Activated T-helper 9 cell treated with anti-CD3 and anti-CD28 coated beads, Interleukin-2, amount 50 U/mL, for 16 hours (primary cell): ENCODE data around the gene VDAC2.
A peak's percentile ranks its signal among the peaks of the same experiment; 100 is the strongest.

Source experiments
- DNase-seq: peaks from one replicate; pipeline ENCODE4 v3.0.0-alpha.2; 2020; ENCODE audit warnings: low read depth

Gene VDAC2

DNA sequence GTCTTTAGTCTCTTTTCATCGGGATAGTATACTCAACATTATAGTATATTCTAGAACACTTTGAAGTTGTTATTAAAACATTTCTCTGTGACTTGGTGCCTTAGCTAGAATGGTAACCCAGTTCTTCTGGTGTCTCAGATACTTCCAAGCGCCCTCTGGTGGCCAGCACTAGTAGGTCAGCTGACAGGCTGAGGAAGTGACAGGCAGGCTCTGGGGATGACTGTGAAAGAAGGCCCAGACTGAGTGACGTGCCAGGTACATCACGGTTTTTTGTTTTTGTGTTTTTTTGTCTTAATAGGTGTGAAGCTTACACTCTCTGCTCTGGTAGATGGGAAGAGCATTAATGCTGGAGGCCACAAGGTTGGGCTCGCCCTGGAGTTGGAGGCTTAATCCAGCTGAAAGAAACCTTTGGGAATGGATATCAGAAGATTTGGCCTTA is 20.0 kb downstream of the VDAC2 start:
- DNase-seq: peak; percentile 88

DNA sequence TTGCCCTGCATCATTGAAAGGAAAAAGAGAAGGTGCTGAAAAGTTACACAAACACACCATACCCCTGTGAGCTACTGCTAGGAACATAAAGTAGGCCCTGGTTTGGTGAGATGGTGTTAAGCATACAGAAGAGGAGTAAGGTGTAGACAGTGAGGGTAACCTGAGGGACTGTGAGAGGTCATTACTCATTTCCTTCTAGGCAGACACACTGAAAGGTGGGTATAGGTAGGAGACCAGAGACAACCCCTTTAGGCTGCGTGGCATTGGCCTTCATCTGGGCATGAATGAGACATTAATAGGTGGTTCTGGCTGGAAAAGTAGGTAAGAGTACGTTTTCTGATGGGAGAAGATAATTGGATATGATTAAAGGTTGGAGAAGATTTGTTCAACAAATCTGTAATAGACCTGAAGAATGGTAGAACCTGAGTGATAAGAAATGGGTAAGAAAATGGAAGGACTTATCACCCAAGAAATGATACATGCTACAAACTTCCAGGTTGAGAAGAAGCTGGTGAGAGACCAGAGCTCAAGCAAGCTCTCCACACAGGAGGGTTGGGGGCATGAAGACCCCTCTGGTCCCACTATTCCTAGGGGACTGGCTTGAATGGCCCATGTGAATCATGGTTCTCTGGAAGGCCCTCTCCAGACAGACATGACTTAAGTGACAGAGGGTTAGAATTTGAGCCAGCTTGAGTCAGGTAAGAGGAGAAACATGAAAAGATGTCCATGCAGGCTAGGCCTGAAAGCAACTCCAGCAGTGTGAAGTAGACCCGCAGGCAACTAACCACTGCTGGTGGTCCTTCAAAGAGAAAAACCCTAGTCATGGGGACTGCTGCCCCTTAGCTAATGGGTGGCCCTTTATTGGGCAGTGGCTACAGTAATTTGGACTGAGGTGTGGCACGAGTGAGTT is 21.3 kb downstream of the VDAC2 start:
- DNase-seq: no peak

DNA sequence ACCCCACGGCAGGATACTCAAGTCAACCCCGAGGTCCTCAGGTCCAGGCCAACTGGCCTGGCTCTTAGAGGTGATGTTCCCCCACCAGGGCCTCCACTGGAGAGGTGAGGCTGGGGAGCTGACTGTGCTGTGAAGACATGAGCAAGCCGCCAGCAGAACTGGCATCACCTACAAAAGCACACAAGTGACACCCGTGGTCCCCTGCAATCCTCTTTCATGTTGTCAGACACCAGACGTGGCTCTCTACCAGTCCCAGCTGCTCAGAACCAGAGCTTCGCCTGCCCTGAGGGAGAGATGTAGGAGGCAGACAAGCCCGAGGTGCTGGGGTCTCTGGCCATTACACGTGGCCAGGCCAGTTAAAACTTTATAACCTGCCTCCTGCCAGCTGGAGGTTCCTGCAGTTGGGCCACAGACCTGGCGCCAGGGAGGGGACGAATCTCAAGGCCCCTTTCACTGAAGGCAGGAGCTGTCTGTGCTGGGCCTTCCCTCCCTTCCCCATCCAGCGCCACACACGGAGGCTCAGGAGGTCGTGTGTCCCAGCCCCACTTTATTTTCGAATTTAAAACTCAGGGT is 22.9 kb downstream of the VDAC2 start:
- DNase-seq: no peak

DNA sequence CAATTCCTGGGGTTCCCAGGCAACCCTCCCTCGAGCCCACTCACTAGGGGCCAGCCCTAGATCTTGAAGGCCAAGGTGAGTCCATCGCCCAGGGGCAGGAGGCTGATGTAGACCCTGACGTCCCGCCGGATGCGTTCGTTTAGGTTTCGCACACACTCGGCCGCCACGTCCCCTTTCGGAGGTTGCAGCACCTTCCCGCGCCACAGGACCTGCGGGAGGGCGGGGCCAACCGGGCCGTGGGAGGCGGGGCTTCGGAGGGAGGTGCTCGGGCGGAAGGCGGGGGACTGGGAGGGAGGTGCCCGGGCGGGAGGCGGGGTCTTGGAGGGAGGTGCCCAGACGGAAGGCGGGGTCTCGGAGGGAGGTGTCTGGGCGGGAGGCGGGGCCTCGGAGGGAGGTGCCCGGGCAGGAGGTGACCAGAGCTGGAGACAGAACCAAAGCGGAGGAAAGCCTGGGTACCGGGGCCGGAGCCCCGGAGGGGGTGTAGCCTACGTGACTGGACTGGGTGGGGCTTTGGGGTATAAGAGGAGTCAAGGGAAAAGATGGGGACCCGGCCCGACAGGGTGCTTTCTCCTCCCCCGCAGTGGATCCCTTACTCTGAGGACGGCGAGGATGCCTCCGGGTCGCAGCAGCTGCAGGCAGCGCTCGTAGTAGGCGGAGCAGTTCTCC is 23.6 kb downstream of the VDAC2 start:
- peak; percentile 97 for DNase-seq

DNA sequence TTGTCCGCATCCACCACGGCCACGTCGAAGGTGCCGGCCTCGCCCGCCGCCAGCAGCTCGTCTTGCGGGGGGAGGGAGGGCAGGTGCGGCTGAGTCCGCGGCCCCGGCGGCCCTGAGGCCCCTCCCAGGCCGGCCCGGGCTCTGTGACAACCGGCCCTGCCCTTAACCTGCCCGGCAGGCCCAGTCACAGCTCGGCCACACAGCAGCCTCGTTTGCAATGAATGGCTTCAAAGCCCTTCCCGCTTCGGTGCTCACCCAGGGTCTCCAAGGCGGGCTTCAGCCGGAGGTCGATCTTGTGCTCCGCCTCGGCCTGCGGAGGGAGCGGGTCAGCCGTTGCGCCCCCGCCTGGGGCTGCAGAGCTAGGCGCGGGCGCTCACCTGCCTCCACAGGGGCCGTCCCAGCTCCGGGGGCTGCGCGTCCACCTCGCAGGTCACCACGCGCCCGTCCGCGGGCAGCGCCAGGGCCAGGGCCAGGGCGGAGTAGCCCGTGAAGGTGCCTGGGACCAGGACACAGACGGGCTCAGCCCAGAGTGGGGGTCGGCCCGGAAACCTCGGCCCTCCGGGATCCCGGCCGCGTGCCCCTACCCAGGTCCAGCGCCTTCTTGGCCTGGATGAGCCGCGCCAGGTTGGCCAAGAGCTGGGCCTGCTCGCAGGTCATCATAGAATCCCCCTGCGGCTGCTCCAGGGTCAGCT is 24.2 kb downstream of the VDAC2 start:
- no peak for DNase-seq

DNA sequence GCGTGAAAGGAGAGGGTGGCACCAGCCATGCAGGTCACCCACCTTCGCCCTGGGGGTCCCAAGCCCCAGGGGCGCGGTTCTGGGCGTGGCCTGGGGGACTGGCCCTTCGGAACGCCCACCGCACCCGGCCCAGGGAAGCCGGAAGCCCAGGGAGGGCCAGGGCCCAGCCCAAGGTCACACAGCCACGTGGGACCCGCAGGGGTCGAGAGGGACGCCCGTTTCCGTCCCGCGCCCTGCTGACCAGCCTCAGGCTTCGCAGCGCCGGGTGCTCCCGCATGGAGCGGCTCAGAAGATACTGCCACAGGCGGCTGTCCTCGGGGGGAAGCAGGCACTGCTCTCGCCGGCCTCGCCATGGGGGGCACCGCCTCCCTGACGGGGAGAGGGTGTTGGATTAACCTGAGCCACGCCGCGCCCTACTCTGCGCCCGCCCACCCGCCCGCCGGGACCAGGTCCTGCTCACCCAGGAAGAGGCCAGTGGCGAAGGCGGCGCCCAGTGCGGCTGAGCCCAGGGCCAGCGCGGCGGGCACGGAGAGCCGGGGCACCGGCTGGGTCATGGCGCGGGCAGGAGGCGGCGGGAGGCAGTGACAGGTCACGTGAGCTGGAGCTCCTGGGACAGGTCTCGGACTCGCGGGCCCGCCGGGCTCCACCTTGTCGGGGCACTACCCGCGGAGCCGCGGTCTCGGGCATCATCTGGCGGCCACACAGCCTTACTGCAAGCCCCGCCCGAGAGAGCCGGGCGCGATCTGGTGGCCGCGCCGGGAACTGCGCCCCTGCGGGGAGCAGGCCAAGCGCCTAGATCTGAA is 25.0 kb downstream of the VDAC2 start, which contains the start of gene COMTD1:
TSS of gene COMTD1 (minus strand) at position 583 of the 803 bp plus-strand sequence. CDS start at position 554, 29 bp downstream.
- DNase-seq: peak; percentile 93

DNA sequence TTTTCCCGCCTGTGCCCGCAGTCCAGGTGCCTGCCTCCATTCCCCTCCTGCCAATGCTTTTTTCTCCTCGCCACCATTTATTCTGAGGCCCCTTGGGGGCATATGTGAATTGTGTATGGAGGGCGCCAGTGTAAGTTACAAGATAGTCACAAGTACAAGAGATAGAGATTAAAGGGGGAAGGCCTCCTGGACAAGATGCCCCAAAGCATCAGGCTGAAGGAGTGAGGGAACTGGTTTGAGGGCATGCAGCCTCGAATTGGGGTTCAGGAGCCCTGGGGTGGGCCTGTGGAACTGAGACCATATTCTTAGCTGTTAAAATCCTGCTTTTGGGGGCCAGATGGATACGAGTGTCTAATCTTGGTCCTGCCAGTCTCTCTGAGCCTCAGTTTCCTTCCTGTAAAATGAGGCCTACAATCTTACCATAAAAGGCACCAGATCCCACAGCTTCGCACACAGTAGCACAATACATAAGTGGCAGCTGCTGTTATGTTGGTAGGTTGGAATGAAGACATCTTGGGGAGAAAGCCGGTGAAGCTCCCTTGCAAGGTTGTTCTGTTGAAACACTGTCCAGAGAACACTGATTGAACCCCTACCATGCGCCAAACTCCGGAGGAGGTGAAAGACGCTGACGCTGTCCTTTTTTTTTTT is 25.7 kb downstream of the VDAC2 start:
- no peak for DNase-seq

DNA sequence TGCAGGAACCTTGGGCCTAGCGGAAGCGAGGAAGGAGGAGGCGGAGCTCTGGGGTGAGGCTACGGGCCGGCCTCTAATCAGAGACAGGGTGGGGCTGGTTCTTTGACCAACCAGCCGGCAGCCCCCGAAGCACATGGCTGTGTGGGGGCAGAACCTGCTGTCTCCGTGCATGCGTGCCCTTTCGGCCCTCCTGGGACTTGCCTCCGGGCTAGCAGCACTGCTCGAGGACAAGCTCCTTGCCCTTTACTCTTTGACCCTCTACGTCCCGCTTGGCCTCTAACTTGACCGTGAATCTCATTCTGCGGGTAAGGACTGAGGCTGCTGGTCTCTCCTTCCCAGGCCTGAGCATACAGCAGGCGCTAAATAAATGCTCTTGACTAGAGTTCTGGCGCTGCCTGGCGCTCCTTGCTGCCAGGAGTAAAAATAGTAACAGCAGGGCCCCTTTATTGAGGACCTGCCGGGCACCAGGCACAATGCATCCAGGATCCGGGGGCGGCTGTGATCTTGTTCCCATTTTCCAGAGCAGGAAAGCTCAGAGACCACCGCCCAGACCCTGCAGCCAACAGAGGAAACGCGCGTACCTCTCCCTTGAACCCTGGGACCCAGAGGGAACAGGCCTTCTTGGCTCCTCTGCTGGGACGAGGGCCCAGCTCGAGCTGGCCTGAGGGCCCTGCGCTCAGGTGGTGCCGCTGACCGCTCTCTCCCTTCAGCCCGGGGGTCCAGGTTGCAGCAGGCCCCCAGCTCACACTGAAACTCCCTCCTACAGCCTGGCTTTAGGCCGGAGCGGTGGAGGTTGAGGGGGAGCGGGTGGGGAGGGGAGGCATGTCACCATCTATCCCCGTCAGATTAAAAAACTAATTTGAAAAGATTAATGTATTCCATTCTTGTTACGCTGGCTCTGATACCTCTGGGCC is 27.8 kb downstream of the VDAC2 start:
- DNase-seq: no peak

DNA sequence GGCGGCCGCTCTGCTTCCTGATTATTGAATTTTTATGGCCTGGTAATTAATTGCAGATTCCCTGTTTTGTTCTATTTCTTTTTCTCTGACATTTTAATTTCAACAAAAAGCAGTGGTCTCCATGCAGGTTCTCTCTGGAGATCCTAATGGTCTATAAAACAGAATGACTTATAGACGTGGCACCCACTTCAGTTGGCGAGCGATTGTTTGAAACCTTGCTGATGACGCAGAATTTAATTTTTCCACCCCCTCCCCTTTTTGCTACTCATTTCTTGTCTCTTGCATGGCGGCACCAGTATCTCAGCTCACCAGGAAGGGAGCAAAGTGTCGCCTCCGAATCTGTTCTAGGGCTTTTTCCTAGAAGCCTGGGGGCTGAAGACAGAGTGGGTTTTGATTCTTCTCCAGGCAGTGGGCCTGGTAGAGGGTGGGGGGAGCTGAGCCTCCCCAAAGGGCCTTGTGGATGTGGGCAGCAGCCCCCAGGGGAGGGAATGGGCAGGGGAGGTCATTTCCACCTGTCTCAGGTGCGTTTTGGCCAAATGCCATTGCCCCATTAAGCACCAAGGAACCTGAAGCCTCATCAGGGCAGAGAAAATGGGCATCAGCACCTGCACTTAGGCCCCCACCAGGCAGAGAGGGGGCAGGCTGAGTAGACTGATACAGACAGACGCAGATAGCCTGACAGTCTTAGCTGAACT is 28.6 kb downstream of the VDAC2 start:
- DNase-seq: no peak

DNA sequence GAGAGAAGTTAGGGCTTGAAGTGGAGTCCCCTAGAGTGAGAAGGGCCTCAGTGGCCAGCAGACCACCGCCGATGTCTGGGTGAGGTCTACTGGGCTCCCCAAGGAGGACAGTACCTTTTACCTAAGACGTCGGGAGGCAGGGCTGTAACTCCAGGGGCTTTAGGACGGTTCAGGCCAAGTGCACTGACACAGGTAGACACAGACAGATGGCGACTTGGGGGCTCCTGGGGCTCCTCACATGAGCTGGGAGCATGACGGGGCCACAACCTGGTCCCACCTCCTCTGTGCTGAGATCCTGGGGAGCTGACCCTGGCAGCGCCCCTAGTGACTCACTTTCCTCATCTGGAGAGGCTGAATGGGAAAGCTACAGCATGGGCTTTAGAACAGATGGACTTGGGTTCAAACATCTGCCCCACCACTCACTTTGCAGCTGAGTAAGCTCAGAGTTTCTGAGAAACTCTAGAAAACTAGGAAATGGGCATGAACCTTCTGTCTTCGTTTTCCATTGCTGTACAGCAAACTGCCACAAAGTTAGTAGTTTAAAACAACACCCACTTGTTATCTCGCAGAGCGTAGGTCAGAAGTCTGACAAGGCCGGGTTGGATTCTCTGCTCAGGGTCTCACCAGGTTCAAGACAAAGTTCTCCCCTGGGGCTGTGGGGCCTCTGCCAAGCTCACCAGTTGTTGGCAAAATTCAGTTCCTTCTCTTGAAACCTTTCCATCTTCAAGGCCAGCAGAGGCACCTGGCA is 29.9 kb downstream of the VDAC2 start:
- no peak for DNase-seq

DNA sequence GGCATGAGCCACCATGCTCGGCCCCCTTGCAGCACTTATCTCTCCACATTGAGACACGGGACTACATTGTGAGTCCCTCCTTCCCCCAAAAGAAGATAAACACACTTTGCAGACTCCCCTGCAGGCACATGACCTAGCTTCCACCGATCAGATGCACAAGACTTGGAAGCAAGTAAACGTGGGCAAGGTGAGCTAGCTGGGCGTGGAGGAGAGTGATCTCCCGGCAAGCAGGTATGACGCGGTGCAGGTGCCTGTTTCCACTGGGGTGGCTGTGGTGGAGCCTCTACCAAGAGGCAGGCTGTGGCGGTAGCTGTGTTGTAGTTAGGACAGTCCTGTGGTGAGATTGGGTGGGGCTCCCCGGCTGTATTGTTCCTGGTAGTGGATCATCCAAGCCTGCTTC is 32.8 kb downstream of the VDAC2 start:
- no peak for DNase-seq

DNA sequence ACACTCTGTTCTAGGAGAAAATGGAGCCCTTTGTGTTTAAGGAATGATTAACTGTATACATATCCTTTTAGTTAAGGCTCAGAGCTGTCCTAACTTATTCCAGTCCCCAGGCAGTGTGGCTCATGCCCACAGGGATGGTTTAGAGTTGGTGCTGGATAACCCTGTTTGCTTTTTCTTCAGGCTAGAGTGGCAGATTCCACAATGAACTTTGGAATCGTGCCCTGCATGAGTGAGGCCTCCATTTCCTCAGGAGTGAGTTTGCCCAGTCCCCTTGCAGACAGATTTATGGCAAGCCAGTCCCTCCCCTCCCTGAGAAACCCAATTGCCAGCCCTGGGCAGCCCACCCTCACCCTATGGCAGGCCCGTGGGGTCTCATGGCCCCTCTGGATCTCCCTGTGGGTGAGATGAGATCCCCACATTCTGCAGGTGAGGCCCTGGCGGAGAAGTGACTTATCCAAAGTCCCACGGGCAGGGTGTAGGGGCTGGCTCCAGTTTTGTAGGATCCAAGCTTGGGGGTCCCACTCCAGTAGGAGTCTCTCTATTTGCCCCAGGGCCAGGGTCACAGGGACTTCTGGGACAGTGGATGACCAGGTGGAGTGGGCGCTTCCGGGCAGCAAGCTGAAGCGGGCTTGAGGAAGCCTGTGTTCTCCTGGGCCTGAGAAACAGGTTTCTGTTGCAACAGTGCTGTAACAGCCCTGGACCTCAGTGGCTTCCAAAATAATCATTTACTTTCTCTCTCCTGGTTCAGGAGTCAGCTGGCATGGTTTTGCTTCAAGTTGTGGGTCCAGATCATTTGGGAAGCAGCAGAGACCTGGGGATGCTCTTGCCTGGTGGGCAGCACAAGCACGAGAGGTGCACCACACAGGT is 34.1 kb downstream of the VDAC2 start:
- no peak for DNase-seq

DNA sequence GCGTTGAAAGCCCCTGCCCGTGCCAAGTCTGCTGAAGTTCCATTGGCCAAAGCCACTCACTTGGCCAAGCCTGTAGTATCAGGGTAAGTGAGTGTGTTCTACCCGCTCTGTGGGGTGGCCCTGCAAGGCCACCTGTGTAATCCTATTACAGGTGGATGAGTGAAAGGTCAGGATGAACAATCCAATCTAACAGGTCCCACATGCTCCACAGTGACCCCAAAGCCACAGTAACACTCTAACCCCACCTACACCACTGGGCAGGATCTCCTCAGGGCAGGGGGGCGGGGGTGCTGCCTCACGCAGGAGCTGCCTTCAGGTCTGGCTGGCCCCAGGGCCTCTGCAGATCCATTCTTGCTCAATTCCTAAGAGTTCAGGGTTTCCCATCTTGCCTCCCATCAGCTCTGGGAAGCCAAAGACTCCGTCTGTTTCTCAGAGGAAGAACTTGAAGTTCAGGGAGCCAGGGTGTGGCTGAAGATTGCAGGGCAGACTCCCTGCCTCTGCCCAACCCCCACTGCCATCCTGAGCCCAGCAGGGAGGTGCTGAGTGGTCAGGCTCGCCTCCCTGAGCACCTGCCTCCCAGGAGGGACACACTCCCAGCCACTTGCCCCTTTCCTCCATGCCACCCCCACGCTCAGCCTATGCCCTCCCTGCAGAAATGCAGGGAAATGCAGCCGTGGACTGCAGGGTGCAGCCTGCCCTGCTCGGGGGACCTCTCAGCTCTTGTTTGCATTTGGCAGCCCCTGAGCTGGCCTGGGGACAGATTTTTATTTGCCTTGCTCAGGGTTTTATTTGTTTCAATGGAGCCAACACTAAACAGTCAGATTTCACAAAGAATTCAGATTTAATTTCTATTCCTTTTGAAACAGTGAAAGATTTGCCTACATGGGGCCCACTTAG is 35.0 kb downstream of the VDAC2 start:
- no peak for DNase-seq

DNA sequence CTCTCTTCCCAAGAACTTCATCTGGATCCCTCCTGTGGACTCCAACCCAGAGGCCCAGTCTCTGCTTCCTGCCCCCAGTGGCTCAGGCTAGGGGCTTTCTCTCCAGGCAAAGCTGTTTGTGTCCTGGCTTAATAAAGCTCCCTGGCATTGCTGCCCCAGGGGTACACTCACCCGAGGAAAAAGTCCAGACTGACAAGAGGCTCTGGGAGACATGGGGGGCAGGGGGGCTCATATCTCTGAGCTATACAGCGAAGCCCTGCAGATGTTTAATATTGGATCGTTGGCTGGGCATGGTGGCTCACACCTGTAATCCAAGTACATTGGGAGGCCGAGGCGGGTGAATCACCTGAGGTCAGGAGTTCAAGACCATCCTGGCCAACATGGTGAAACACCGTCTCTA is 35.9 kb downstream of the VDAC2 start:
- no peak for DNase-seq

DNA sequence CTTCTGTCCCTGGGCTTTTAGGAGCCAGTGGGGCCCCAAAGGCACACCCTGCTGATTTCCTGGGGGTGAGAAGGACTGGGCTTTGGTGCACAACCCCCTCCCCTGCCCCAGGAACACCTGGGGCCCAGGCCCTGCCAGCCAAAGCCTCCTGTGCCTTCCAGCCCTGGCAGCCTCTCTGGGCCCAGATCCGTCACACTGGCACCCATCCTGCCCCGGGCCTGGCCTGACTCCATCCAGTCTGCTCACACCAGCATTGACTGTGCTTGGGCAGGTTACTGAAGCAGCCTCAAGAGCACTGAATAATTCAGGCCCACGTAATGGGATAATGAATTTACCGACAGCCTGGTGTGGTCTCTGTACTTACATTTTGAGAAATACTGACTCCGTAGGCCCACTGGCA is 37.2 kb downstream of the VDAC2 start:
- no peak for DNase-seq

DNA sequence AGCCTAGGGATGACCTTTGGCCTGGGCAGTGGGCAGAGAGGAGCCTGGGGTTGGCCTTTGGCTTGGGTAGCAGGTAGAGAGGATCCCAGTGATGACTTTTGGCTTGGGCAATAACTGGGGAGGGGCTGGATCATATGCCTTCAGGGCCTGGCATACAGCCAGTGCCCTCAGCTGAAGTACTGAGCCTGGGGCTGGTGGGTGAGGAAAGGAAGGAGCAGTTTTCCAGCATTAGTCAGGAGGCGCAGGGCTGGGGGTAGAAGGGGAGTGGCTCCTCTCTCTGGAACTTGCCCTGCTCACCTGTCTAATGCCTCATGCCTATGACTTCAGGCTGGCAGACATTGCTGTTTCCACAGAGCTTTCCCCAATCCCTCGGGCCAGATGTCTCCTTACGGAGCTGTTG is 40.3 kb downstream of the VDAC2 start:
- DNase-seq: no peak
